Kidney (tissue), 22 donors: ENCODE results near the gene AKAIN1. TPM values are rescaled to one million over a fixed set of nuclear protein-coding genes. Genes with fewer than 3 reads are reported as not detected.

Source experiments
- DNase-seq, 5 donors: peaks; one replicate each; pipeline ENCODE4 v3.0.0-alpha.2; 2013 to 2020
- FAIRE-seq: peaks from 2 replicates; lab custom pipeline; 2012; peaks lifted over from hg19 to GRCh38; lab: Jason Lieb, UNC
- H3K27ac ChIP-seq, 2 donors: one replicate each; pipeline ENCODE4 v1.7.0; 2013; ENCODE audit warnings: low read depth in 2 of 2, low read length in 2 of 2, inconsistent platforms in 1 of 2
- H3K27me3 ChIP-seq: one replicate; pipeline ENCODE4 v1.7.1; 2013; ENCODE audit warnings: low read length, inconsistent platforms; ENCODE audit not compliant: control insufficient read depth, insufficient read depth
- H3K36me3 ChIP-seq, 3 donors: one replicate each; pipeline versions ENCODE4 v1.7.0 to v1.7.1; 2013; ENCODE audit warnings: low read length in 3 of 3, control low read depth in 1 of 3, inconsistent platforms in 1 of 3; ENCODE audit not compliant: insufficient read depth in 3 of 3, control insufficient read depth in 2 of 3
- H3K4me1 ChIP-seq, 3 donors: one replicate each; pipeline versions ENCODE4 v1.7.0 to v1.7.1; 2013; ENCODE audit warnings: low read length in 3 of 3, inconsistent platforms in 1 of 3, low read depth in 1 of 3; ENCODE audit not compliant: control insufficient read depth in 2 of 3, insufficient read depth in 2 of 3
- H3K4me3 ChIP-seq, 3 donors: one replicate each; pipeline versions ENCODE4 v1.7.0 to v1.8.1; 2013; ENCODE audit warnings: low read length in 3 of 3, control low read depth in 1 of 3, inconsistent platforms in 1 of 3
- H3K9ac ChIP-seq, 3 donors: one replicate each; pipeline versions ENCODE4 v1.7.0 to v1.7.1; 2013; ENCODE audit warnings: low read length in 3 of 3, control low read depth in 1 of 3, inconsistent platforms in 1 of 3
- H3K9me3 ChIP-seq, 3 donors: one replicate each; pipeline versions ENCODE4 v1.7.0 to v1.7.1; 2013; ENCODE audit warnings: low read length in 3 of 3, control low read depth in 1 of 3, inconsistent platforms in 1 of 3; ENCODE audit not compliant: control insufficient read depth in 2 of 3, insufficient read depth in 1 of 3
- CTCF ChIP-seq: IDR thresholded peaks from 3 replicates; pipeline ENCODE4 v1.5.1; 2012; ENCODE audit warnings: mild to moderate bottlenecking, moderate library complexity, borderline replicate concordance; ENCODE audit not compliant: insufficient read depth; ENCODE audit errors: extremely low read depth
- intact Hi-C: fragments of 100-400 bp; cut with DNase I; formaldehyde crosslinking; loops from one replicate; pipeline ENCODE4 v1.11.1; 2022
- long read RNA-seq, 10 donors: library from polyadenylated mRNA in 1 of 10; unstranded in 1 of 10; transcript quantifications; one replicate each; pipeline ENCODE4 v2.0.0 and lab custom pipeline, GENCODE V29; 2021 to 2026
- polyA plus RNA-seq: library from polyadenylated mRNA; stranded (reverse); fragments of 350-450 nt; fragmentation: Illumina TruSeq; extraction: RNeasy Lipid Tissue Mini Kit (QIAGEN cat#74804); gene quantifications from one replicate; pipeline ENCODE4 v1.2.3, GENCODE V29; 2014; ENCODE audit warnings: low read depth, low replicate concordance; ENCODE audit not compliant: insufficient read depth
- total RNA-seq: library from RNA; stranded (reverse); fragmentation: NEBNext Ultra II Directional; extraction: Animal tissue kit (Norgen Biotek cat#: 25700); gene quantifications from one replicate; pipeline ENCODE4 v1.2.1, GENCODE V29; 2021
- donor health status: control.
- donor health status: control.
- donor health status: control.
- donor health status: control.
- donor health status: control.
- donor health status: DM: yes; HTN: yes; CAD: no.
- donor health status: Normal renal cell carcinoma (clear cell type).

The AKAIN1 gene
- not detected for total RNA-seq
- polyA plus RNA-seq = not detected
- long read RNA-seq, donor 1 = 0 reads
- long read RNA-seq, donor 2 = 0 reads
- long read RNA-seq, donor 3 = 0 reads
- long read RNA-seq, donor 4 = 0 reads
- long read RNA-seq, donor 5 = 0 reads
- long read RNA-seq, donor 6 = 0 reads
- long read RNA-seq, donor 7 = 0 reads
- long read RNA-seq, donor 8 = 0 reads
- long read RNA-seq, donor 9 = 0 reads
- long read RNA-seq, donor 10 = 0 reads

GRCh38 chr18:5197032-5197434, at the start of gene AKAIN1:
Gene AKAIN1, minus strand, starts transcription at chr18:5197257. Its CDS starts 204 bp downstream, at chr18:5197053.
- Histone ChIP-seq H3K27ac (no peak within 1 kb of the TSS), H3K4me3 (no peak within 1 kb of the TSS), H3K4me1 (no peaks in the 10 kb centered on the region), H3K9me3 (no peaks in the 10 kb centered on the region), H3K27me3 (peaks cover 14% of the 10 kb centered on the region), H3K36me3 (no peaks in the 10 kb centered on the region), H3K9ac (no peak within 1 kb of the TSS)
- peak; percentile 65 to 90 (median 81) for DNase-seq
- intact Hi-C loops = no loop called here
- FAIRE-seq = no peak
- TF ChIP-seq CTCF = no peak

- FAIRE-seq (no peak), DNase-seq (no peak)
- H3K4me3 ChIP-seq = no peak overlapping the region
- H3K27me3 ChIP-seq = no peaks in the 10 kb centered on the region
- H3K36me3 ChIP-seq = peaks cover 0 to 13% (median 3%) of the 10 kb centered on the region in 3 donors
- peaks cover 0 to 4% (median 0%) of the 10 kb centered on the region in 3 donors for H3K4me1 ChIP-seq
- no peak overlapping the region for H3K27ac ChIP-seq
- no peaks in the 10 kb centered on the region for H3K9me3 ChIP-seq
- TF ChIP-seq CTCF = no peak
- no peak overlapping the region for H3K9ac ChIP-seq
- intact Hi-C loops = no loop called here
Measured at GRCh38 chr18:5244941-5245340, 47.9 kb upstream of the AKAIN1 start.

GRCh38 chr18:5239447-5239846, 42.4 kb upstream of the AKAIN1 start:
- no peak for TF ChIP-seq CTCF
- intact Hi-C loops = no loop called here
- Histone ChIP-seq H3K4me3 (peak overlapping the region; percentile 92 to 96 (median 95)), H3K9ac (no peak overlapping the region), H3K4me1 (peaks cover 0 to 8% (median 2%) of the 10 kb centered on the region in 3 donors), H3K9me3 (no peaks in the 10 kb centered on the region), H3K27ac (no peak overlapping the region), H3K27me3 (no peaks in the 10 kb centered on the region), H3K36me3 (peaks cover 0 to 12% (median 3%) of the 10 kb centered on the region in 3 donors)
- FAIRE-seq (no peak), DNase-seq (peak in 1 of 5 donors; percentile 2)
